CD4-positive, CD25-positive, alpha-beta regulatory T cell (primary cell): ENCODE results near the gene CCBE1. TPM values are rescaled to one million over a fixed set of nuclear protein-coding genes. Genes with fewer than 3 reads are reported as not detected.

ENCODE experiments used
- ATAC-seq, 2 donors: fragments of 150-1000 bp; cut with Tn5 transposase; one replicate each; pipeline ENCODE4 v1.10.0; 2021; ENCODE audit warnings: low read depth in 2 of 2, moderate number of reproducible peaks in 2 of 2, moderate library complexity in 1 of 2
- DNase-seq, 3 donors: peaks; one replicate each; pipeline versions ENCODE4 v3.0.0 to v3.0.0-alpha.2; 2012 to 2022; ENCODE audit warnings: mixed read lengths in 1 of 3
- H3K27ac ChIP-seq: one replicate; pipeline ENCODE4 v1.7.0; 2013; ENCODE audit warnings: mild to moderate bottlenecking, low read length; ENCODE audit not compliant: insufficient read depth, poor library complexity, severe bottlenecking
- H3K27me3 ChIP-seq: one replicate; pipeline ENCODE4 v1.7.0; 2013; ENCODE audit warnings: low read length; ENCODE audit not compliant: control insufficient read depth, insufficient read depth
- H3K36me3 ChIP-seq: one replicate; pipeline ENCODE4 v1.7.0; 2013; ENCODE audit warnings: mild to moderate bottlenecking, low read length, moderate library complexity; ENCODE audit not compliant: control insufficient read depth, insufficient read depth
- H3K4me1 ChIP-seq: 2 replicates; pipeline ENCODE4 v1.7.0; 2013; ENCODE audit warnings: mild to moderate bottlenecking, low read length; ENCODE audit not compliant: insufficient read depth, control insufficient read depth, poor library complexity, severe bottlenecking
- H3K4me3 ChIP-seq: one replicate; pipeline ENCODE4 v1.7.0; 2013; ENCODE audit warnings: low read depth, mild to moderate bottlenecking, low read length, moderate library complexity
- H3K9me3 ChIP-seq, 2 experiments: 1 replicate in 1 of 2; 2 replicates in 1 of 2; pipeline ENCODE4 v1.7.0; 2013; ENCODE audit warnings: low read length in 2 of 2, mild to moderate bottlenecking in 1 of 2, moderate library complexity in 1 of 2; ENCODE audit not compliant: control insufficient read depth in 2 of 2
- H3K27ac Mint-ChIP-seq, 3 donors: one replicate each; pipeline ENCODE4 v1.8.0; 2020 to 2022; ENCODE audit warnings: mild to moderate bottlenecking in 3 of 3, mixed read lengths in 3 of 3, moderate library complexity in 2 of 3
- H3K27me3 Mint-ChIP-seq: one replicate; pipeline ENCODE4 v1.8.0; 2022; ENCODE audit warnings: mild to moderate bottlenecking, mixed read lengths
- H3K36me3 Mint-ChIP-seq: one replicate; pipeline ENCODE4 v1.8.0; 2020; ENCODE audit warnings: mixed read lengths
- H3K4me1 Mint-ChIP-seq, 4 donors: one replicate each; pipeline ENCODE4 v1.8.0; 2020 to 2022; ENCODE audit warnings: mixed read lengths in 4 of 4, mild to moderate bottlenecking in 1 of 4
- H3K4me3 Mint-ChIP-seq, 4 donors: one replicate each; pipeline ENCODE4 v1.8.0; 2020 to 2022; ENCODE audit warnings: mild to moderate bottlenecking in 4 of 4, mixed read lengths in 4 of 4, moderate library complexity in 3 of 4
- H3K9me3 Mint-ChIP-seq, 7 donors: one replicate each; pipeline ENCODE4 v1.8.0; 2020 to 2022; ENCODE audit warnings: mixed read lengths in 7 of 7, mild to moderate bottlenecking in 3 of 7, moderate library complexity in 2 of 7
- polyA plus RNA-seq, 4 donors: library from polyadenylated mRNA; unstranded; fragments of 300-500 nt; fragmentation: Illumina TruSeq; gene quantifications; one replicate each; pipeline ENCODE4 v1.2.3, GENCODE V29; 2021
- total RNA-seq: library from RNA; stranded (reverse); gene quantifications from one replicate; pipeline ENCODE4 v1.2.3, GENCODE V29; 2022

Gene CCBE1
- total and polyA plus RNA-seq, 5 donors from 2014 or later, result not detected

- H3K27me3 Mint-ChIP-seq, result no peaks in the 10 kb centered on the region
- Histone ChIP-seq H3K27ac (no peak overlapping the region), H3K9me3 (no peaks in the 10 kb centered on the region), H3K4me1 (no peaks in the 10 kb centered on the region), H3K36me3 (no peaks in the 10 kb centered on the region), H3K27me3 (no peaks in the 10 kb centered on the region), H3K4me3 (no peak overlapping the region)
- no peak overlapping the region for H3K27ac Mint-ChIP-seq
- no peak for DNase-seq
- no peaks in the 10 kb centered on the region for H3K36me3 Mint-ChIP-seq
- no peak for ATAC-seq
- H3K4me1 Mint-ChIP-seq, result no peaks in the 10 kb centered on the region
- H3K4me3 Mint-ChIP-seq, result no peak overlapping the region
- H3K9me3 Mint-ChIP-seq, result peaks cover 0 to 6% (median 2%) of the 10 kb centered on the region in 7 donors
Measured at GRCh38 chr18:59553273-59553870, 143.9 kb downstream of the CCBE1 start.

- H3K4me1 Mint-ChIP-seq, result no peaks in the 10 kb centered on the region
- ATAC-seq (no peak), DNase-seq (no peak)
- Histone ChIP-seq H3K9me3 (no peaks in the 10 kb centered on the region), H3K27ac (no peak overlapping the region), H3K4me3 (no peak overlapping the region), H3K27me3 (no peaks in the 10 kb centered on the region), H3K4me1 (no peaks in the 10 kb centered on the region), H3K36me3 (no peaks in the 10 kb centered on the region)
- no peaks in the 10 kb centered on the region for H3K36me3 Mint-ChIP-seq
- no peak overlapping the region for H3K27ac Mint-ChIP-seq
- no peaks in the 10 kb centered on the region for H3K27me3 Mint-ChIP-seq
- H3K9me3 Mint-ChIP-seq, result peaks cover 0 to 1% (median 0%) of the 10 kb centered on the region in 7 donors
- H3K4me3 Mint-ChIP-seq, result no peak overlapping the region
Measured at GRCh38 chr18:59551902-59552635, 145.2 kb downstream of the CCBE1 start.

GRCh38 chr18:59550174-59550516, 147.1 kb downstream of the CCBE1 start:
- peaks cover 12% of the 10 kb centered on the region for H3K27me3 Mint-ChIP-seq
- DNase-seq (no peak), ATAC-seq (no peak)
- H3K27ac Mint-ChIP-seq, result no peak overlapping the region
- Histone ChIP-seq H3K27ac (no peak overlapping the region), H3K4me3 (no peak overlapping the region), H3K36me3 (no peaks in the 10 kb centered on the region), H3K9me3 (no peaks in the 10 kb centered on the region), H3K4me1 (no peaks in the 10 kb centered on the region), H3K27me3 (no peaks in the 10 kb centered on the region)
- H3K4me1 Mint-ChIP-seq, result no peaks in the 10 kb centered on the region
- H3K9me3 Mint-ChIP-seq, result no peaks in the 10 kb centered on the region
- H3K4me3 Mint-ChIP-seq, result no peak overlapping the region
- no peaks in the 10 kb centered on the region for H3K36me3 Mint-ChIP-seq

- H3K4me3 ChIP-seq, result no peak overlapping the region
- Mint-ChIP-seq H3K9me3 (no peaks in the 10 kb centered on the region), H3K4me1 (no peaks in the 10 kb centered on the region), H3K36me3 (no peaks in the 10 kb centered on the region), H3K27ac (no peak overlapping the region), H3K4me3 (no peak overlapping the region), H3K27me3 (peaks cover 16% of the 10 kb centered on the region)
- no peaks in the 10 kb centered on the region for H3K36me3 ChIP-seq
- ATAC-seq (no peak), DNase-seq (no peak)
- no peak overlapping the region for H3K27ac ChIP-seq
- H3K27me3 ChIP-seq, result no peaks in the 10 kb centered on the region
- no peaks in the 10 kb centered on the region for H3K9me3 ChIP-seq
- H3K4me1 ChIP-seq, result no peaks in the 10 kb centered on the region
Measured at GRCh38 chr18:59549503-59550173, 147.6 kb downstream of the CCBE1 start.

GRCh38 chr18:59547581-59548182, 149.5 kb downstream of the CCBE1 start:
- H3K4me3 ChIP-seq, result no peak overlapping the region
- no peak overlapping the region for H3K27ac ChIP-seq
- H3K9me3 Mint-ChIP-seq, result peaks cover 0 to 3% (median 0%) of the 10 kb centered on the region in 7 donors
- no peak overlapping the region for H3K27ac Mint-ChIP-seq
- no peaks in the 10 kb centered on the region for H3K36me3 Mint-ChIP-seq
- H3K27me3 ChIP-seq, result no peaks in the 10 kb centered on the region
- no peak overlapping the region for H3K4me3 Mint-ChIP-seq
- peaks cover 18% of the 10 kb centered on the region for H3K27me3 Mint-ChIP-seq
- no peaks in the 10 kb centered on the region for H3K9me3 ChIP-seq
- DNase-seq, result no peak
- H3K4me1 ChIP-seq, result no peaks in the 10 kb centered on the region
- H3K36me3 ChIP-seq, result no peaks in the 10 kb centered on the region
- H3K4me1 Mint-ChIP-seq, result no peaks in the 10 kb centered on the region
- no peak for ATAC-seq

GRCh38 chr18:59546188-59546587, 151.0 kb downstream of the CCBE1 start:
- Histone ChIP-seq H3K4me1 (no peaks in the 10 kb centered on the region), H3K27ac (no peak overlapping the region), H3K27me3 (no peaks in the 10 kb centered on the region), H3K36me3 (no peaks in the 10 kb centered on the region), H3K4me3 (no peak overlapping the region), H3K9me3 (no peaks in the 10 kb centered on the region)
- DNase-seq, result no peak
- Mint-ChIP-seq H3K36me3 (no peaks in the 10 kb centered on the region), H3K27me3 (peaks cover 24% of the 10 kb centered on the region), H3K4me1 (no peaks in the 10 kb centered on the region), H3K4me3 (no peak overlapping the region), H3K27ac (no peak overlapping the region), H3K9me3 (peaks cover 0 to 3% (median 0%) of the 10 kb centered on the region in 7 donors)
- ATAC-seq, result no peak

GRCh38 chr18:59540780-59541179, 156.4 kb downstream of the CCBE1 start:
- Mint-ChIP-seq H3K4me3 (no peak overlapping the region), H3K27me3 (peaks cover 23% of the 10 kb centered on the region), H3K4me1 (peaks cover 3 to 12% (median 4%) of the 10 kb centered on the region in 4 donors), H3K27ac (no peak overlapping the region), H3K9me3 (peaks cover 0 to 5% (median 0%) of the 10 kb centered on the region in 7 donors), H3K36me3 (no peaks in the 10 kb centered on the region)
- ATAC-seq, result no peak
- no peak overlapping the region for H3K27ac ChIP-seq
- H3K9me3 ChIP-seq, result no peaks in the 10 kb centered on the region
- H3K4me1 ChIP-seq, result peaks cover 5% of the 10 kb centered on the region
- no peak overlapping the region for H3K4me3 ChIP-seq
- DNase-seq, result no peak
- no peaks in the 10 kb centered on the region for H3K27me3 ChIP-seq
- no peaks in the 10 kb centered on the region for H3K36me3 ChIP-seq
